Dedifferentiated amniotic fluid mesenchymal stem cell (primary cell): ENCODE results near the gene FOXP1.

ENCODE experiments used
- DNase-seq: peaks from one replicate; pipeline ENCODE4 v3.0.0-alpha.2; 2016; ENCODE audit errors: extremely low spot score

Gene FOXP1

DNA sequence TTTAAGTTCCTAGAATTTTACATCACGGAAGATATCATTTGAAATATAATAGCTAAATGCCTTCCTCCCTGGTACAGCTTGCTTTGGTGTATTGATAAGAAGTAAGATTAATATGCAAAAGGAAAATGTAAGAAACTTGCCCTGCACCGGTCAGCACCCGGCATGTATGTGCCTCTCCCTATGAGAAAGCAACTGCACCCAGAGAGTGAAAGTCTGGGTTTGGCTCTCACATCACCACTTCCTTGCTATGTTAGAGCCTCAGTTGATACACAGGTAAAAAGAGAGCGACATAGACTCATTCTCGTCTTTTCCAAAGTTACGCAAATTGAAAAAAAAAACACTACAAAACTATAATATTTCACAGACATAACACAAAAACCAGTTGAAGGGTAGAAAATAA is 96.7 kb downstream of the FOXP1 start:
- DNase-seq = no peak

DNA sequence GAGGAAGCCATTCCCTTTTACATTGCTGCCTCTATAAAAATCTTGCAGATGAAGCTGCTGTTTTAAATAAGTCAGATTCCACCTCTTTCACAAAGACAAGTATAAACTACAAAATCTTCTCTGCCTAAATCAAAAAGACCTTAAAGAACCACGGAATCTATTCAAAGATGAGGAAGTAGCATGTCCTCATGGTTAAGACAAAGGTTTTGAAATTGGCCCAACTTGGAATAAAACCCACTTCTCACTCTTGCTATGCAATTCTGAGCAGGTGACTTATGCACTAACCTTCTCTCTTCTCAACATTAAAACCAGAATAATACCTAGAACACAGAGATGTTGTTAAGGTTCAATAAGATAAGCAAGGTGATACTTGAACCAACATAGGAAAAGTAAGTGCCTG is 97.6 kb downstream of the FOXP1 start:
- DNase-seq = no peak

DNA sequence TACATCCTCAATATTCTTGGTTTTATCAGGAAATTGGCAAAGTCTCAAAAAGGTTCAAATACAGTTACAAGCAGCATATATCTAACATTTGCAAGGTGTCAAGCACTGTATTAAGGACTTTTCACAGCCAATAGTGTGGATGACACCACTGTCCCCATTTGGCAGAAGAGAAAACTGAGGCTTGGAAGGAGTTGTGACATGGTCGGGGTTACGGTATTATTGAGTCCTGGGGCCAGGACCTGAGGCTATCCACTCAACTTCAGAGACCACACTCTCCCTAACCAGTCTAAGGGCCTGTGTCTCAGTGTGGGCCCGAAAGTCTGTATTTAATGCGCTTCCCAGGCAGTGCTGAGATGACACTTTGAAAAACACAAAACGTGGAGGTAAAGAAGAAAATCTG is 99.1 kb downstream of the FOXP1 start:
- no peak for DNase-seq

DNA sequence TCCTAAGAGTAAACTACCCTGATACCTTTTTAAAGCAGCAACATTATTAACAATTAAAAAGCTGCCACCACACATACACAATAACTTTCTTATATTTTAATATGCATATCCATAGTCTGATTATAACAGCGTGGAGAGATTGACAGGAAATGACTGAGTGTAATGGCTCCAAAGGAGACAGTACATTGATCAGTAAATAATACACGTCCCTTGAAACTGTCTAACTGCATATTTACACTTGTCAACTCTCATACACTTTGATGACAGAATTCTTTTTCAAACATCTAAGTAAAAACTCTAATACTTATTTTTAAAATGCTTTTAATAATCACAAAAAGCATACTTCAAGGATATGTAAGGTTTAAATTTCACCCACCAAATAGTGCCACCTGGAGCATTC is 99.5 kb downstream of the FOXP1 start:
- DNase-seq = no peak

DNA sequence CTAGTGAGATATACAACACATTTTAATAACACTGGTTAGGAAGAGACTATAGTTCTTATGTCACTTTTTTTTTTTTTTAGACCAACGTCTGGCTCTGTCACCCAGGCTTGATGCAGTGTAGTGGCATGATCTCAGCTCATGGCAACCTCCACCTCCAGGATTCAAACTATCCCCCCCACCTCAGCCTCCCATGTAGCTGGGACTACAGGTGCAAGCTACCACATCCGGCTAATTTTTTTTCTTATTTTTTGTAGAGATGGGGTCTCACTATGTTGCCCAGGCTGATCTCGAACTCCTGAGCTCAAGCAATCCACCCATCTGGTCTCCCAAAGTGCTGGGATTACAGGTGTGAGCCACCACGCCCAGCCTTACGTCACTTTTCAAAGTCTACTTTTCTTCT is 100.8 kb downstream of the FOXP1 start:
- DNase-seq = no peak

DNA sequence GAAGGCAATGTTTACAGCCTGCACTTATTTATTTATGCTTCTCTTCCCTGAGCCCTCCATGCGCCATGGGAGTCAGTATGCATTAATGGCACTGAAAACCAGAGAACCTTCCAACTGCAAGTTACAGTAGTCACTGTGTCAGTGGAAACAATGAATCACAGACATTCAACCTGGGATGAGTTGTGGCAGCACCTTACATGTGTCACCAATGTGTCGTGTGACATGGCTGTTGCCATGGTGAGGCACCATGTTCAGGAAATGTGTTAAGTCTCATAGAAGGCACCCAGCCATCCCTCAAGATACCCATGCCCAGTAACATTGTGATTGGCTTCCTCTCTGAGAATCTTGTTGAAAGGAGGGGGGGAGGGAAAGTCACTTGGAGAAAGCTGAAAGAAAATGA is 105.0 kb downstream of the FOXP1 start:
- DNase-seq = no peak

DNA sequence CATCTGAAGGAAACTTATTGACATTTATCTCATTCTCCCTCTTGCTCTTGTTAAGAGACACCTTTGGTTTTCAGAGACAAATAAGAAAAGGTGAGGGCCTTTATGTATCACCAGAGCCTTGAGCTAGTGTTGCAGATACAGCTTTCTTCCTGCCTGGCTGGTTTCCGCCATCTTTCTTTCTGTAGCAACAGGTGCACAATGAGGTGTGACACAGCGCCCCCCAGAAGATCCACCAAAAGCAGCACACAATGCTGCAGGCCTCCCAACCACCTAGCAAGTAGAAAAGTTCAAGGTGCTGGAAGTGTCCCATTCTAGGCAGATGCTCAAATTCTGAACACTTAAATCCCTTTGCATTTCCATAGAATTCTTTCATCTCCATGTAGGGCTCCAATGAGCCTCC is 106.6 kb downstream of the FOXP1 start:
- no peak for DNase-seq

DNA sequence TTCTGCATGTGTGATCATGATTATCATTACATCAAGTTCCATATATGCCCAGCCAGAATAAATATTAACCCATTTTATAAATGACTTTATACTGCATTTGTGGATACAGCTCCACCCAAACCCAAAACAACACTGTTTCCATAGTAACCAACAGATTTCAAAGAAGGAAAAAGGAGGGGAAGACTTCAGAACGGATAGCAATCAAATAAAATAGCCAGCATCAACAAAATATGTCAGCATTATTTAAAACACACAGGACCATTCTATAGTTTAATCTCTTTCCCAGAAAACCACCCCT is 114.4 kb downstream of the FOXP1 start:
- no peak for DNase-seq

DNA sequence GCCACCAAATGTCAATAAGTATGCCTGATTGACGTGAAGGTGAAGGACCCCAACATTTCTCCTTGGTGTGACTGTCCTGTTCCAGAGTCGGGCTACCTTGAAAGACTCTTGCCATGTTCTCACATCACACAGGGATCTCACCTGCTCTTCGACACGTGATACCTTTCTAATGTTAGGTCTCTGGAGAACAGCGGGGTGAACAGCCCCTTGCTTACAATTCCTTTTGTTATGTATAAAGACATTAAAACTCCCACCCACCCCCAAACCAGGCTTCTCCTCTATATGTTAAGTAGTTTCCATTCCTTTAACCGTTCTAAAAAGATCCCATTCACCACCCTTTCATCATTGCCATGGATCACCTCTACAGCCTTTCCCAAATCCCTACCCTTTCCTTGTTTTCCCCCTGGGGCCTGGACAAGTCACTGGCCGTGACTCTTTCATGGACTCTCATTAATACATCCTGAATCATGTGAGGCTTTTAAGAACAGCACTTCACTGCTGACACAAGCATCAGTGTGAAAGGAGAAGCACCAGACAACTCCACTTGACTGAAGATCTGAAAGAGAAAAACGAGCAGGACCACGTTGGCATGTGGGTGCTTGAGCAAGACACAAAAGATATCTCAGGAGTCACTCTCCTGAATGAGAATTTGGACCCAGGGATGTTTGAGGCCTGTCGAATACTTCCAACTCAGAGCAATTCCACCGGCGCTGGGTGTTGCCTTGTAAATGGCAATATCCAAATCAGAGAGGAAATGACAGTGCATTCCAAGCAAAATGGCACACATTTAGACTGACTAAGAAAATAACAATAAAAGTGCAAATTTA is 115.0 kb downstream of the FOXP1 start:
- DNase-seq = no peak

DNA sequence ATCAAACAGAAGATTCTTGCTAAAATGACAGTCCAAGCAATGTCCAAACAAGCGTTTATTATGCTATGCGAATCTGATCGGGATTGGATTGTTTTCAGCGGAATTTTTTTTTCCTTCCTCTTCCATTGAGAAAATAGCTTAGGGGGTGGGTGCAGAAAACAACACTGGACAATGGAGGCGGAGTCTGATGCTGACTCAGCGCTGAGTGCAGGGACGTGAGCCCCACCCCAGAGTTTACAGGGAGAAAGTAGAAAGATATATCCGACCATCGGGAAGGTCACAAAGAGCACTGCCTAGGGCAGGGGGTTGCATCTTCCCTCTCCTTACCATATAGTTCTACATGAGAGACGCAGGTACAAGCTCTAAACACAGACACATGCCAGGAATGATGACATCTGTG is 117.0 kb downstream of the FOXP1 start:
- no peak for DNase-seq

DNA sequence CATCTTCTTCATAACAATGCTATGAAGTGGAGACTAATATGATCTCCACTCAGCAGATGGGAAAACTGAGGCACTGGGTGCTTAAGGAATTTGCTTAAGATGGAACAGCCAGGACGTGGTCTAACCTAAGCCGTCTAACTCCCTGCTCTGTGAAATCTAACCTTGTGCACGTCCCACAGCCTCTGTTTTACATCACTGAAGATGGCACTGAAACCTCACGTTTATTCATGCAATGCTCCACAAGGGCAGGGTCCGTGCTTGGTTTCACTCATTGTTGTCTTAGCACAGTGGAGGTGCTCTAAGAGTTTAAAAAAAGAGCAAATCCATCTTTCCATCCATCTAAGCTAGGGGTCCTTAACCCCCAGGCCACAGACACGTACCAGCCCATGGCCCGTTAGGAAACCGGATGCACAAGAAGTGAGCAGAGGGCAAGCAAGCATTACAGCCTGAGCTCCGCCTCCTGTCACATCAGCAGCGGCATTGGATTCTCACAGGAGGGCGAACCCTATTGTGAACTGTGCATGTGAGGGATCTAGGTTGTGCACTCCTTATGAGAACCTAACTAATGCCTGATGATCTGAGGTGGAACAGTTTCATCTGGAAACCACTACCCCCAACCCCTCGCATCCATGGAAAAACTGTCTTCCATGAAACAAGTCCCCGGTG is 118.0 kb downstream of the FOXP1 start:
- no peak for DNase-seq

DNA sequence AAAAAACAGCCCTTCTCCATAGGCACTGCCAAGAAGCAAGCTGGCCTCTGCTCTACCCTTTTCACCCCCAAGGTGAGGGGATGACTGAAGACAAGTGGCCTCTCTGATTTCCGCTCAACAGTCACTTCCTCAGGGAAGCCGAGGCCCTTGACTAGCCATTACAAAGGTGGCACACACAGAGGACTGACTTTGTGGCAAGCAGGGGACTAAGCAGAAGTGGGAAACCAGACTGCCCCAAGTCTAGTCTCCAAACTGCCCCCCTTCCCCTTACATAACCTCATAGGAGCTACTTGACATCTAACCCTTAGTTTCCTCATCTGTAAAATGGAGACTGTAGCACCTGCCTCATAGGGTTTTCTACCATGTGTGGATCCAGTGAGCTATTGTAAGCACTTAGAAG is 118.9 kb downstream of the FOXP1 start:
- no peak for DNase-seq

DNA sequence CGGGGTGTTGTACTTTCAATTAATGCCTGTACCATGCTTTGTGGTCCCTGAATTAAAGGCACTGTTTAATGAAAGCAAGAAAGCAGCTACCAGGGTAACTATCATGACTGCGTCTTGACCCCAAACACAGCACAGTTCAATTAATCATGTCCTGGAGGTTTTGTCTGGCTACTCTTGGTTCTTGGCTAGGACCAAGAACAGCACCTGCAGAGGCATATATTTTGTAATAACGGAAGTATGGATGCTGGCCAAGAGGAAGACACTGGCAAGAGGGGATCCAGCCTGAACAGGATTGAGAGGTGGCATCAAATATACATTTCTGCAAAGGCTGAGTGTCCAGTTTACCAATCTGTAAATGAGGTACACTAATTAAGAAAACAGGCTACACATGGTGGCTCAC is 119.9 kb downstream of the FOXP1 start:
- no peak for DNase-seq

DNA sequence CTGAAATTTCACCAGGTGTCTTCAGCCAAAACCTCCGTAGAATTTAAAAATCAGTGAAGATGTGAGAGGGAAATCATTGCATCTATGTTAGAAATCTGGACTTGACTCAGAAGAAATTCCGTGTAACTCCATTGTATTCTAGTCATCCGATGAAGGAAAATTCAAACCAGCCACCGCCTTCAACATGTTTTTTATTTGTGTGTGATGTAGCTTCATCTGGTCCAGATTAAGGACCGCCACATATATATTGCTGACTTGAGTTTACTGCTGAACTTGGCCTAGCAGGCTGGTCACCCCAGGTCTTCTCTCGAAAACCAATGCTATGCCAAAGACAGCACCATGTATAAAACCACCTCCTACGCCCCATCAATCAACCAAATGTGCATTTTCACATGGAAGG is 120.9 kb downstream of the FOXP1 start:
- DNase-seq = no peak

DNA sequence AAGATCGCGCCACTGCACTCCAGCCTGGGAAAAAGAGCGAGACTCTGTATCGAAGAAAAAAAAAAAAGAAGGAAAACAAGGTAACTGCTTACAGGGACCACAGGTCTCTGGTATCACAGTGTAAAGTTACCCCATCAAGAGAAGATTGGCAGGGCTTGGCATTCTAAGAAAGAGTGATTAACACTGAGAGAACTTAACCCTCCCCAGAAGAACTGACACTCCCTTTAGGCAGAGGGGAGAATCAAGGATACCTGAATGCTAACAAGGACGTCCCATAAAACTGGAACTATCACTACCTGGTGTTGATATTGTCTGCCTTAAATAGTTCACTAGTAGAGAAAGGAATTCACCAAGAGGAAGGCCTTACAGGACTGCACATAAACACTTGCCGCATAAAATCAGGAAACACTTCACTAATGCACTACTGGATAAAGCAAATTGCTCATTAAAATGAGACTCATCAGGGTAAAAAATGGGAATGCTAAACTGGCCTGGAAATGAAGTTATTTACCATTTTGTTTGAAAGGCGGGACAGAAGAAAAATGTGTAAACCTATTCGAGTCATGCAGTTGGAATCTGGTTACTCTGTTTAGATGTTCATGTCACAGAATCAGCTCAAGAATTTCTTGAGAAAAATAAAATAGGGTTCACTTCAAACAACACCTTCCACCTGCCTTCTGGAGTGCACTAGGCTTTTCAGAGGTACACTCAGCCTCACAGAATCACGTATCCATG is 121.6 kb downstream of the FOXP1 start:
- no peak for DNase-seq

DNA sequence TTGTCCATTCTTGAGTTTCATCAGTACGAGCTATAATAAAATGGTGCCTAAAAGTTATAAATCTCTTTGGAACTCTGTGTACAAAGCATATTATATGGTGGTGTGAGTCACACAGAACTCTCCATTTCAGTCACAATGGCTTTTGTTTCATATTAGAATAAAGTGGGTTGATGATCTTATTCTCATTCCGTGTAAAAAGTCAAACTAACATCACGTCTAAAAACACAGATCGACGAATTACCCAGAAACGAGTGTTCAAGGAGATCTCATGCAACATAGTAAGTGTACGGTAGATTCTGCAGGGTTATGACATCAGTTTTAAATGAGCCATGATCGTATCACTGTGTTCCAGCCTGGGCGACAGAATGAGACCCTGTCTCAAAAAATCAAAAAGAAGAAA is 122.4 kb downstream of the FOXP1 start:
- no peak for DNase-seq

DNA sequence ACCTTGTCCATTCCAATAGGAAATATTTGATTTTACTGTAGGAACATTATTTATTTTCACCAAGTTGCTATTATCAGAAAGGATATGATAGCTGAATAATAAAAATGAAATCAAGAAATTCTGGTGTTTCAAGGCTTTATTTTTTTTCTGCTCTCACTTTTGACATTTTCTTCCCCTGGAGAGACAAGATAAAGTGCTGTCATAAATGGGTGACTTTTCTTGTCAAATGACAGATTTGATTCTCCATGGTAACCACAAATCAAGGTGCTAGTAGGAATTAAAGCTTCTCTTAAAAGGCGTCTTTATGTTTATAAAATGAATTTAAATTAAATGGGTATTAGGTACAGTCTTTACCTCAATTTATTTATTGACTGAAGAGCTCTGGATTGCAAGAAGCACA is 124.6 kb downstream of the FOXP1 start:
- DNase-seq = no peak

DNA sequence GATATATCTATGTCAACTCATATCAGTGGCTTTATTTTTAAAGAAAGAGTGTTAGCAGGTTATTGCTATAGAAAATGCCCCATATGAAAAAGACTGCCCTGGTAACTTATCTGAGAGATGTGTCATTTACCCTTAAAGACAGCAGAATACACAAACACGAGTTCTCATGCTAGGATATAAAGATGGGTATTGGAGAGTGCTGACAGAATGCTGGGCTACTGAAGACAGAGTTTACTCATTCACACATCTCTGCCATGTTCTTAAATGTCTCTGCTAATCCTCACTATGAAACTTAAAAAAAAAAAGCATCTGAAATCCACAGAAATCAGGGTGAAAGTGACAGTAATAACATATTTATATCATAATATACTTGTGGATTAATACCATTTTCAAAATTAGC is 126.7 kb downstream of the FOXP1 start:
- DNase-seq = no peak

DNA sequence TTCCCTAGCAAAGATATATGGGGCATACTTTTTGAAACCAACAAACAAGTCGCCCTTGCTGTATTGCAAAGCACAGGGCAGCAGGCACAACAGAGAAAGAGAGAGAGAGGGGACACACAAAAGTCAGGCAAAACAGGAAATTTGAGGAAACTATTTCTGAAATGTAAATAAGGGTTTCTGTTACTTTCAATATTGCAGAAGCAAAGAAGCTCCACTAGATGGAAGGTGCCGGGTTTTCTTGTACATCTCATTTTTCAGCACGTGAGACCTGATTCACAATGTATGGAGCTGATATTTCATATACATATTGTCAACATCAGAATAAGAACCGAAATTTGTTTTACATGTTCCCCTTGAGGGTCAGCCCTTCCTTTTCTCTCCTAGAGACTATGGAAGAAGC is 127.4 kb downstream of the FOXP1 start:
- no peak for DNase-seq

DNA sequence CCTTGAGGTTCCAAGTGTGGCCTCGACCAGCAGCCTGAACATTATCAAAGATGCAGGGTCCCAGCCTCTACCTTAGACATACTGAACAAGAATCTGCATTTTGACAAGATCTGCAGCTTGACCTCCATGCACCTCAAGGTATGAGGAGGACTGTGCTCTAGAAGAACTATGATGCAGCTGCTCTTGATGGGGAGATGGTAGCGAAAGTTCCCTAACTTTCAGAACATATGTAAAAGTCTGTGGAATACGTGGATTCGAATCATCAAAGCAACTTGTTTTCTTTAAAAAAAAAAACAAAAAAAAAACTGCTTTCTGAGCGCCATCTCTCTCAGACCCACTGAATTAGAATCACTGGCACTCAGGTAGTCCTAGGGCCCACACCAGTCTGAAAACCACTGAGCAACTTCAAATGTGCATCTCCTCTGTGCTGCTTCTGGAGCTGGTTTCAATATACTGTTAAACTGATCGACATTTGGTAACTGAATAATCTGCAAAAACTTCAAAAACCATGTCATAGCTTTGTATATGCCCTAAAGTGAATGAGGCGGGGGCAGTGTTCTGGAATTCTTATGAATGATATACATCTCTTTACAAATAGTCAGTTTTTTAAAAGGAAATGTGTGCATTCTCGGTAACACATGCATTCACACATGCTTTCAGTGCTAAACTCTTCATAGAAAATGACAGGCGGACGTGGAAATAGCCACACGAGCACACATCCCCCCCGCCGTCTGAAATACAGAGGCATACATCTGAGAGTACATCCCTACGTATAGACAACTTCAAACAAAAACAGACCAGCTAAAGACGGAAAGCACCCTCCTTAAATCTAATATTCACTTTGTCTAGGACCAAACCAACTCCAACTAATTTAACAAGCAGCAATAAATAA is 128.8 kb downstream of the FOXP1 start:
- no peak for DNase-seq

DNA sequence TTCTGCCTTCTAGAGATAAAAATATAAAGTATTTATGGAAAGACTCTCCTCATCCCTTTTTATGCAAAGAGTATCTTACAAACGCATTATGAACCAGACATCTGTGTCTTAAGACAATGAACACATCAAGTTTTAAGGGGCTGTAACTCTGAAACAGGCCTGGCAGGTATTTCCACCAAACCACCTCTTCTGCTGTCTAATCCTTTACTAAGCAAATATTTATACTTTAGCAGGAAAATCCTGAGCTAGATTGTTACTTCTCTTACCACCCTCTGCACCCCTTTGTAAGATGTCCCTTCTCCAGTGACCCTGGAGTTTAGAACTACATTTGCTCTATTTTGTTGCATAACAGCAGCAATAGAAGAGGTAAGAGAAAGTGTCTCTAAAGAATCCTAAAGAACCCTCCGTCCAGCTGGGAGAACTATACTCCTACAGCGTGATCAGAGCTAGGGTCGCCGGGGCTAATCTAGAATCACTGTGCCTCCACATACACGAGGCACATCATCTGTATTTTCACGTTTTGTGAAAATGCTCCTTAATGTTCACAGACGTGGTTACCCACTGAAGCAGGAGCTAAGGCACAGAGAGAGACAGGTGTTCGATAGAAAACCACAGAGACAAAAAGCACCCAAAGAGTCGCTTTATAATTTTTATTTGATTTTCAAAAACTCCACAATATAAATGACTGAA is 129.6 kb downstream of the FOXP1 start:
- DNase-seq = no peak

DNA sequence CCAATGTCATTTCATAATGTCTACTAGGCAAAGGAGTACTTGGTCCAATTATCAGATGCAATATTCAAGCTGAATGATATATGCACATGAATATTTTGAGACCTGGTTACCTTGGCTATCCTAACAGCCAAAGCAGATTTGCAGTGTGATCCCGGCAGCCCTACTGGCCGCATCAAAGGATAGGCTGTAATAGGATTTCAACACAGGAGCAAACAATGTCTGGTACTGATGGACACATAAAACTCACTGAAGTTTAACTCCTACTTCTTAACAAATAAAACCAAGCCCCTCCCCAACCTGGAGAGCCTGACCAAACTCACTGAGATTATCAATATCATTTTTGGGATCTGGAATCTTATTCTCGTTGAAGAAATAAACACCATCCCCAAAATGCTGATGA is 130.2 kb downstream of the FOXP1 start:
- DNase-seq = no peak
